GM12878 (cell line): Measurements from ENCODE around the gene DPAGT1. TPM values are rescaled to one million over a fixed set of nuclear protein-coding genes. Genes with fewer than 3 reads are reported as not detected.

ENCODE experiments used
- ATAC-seq: fragments of 200-7000 bp; cut with Tn5 transposase; 3 replicates; pipeline ENCODE4 v1.9.1; 2020; ENCODE audit warnings: mild to moderate bottlenecking, moderate library complexity
- BruUV-seq: library from RNA; stranded (reverse); fragments of 400-500 nt; replicated peaks from 2 replicates; lab custom pipeline; 2021; lab: Mats Ljungman, UMichigan
- CTCF ChIA-PET: fragments of 300-600 bp; sonication (Branson Sonifier 250); formaldehyde crosslinking; extraction: SDS; loops from one replicate; lab custom pipeline; 2021; ENCODE audit warnings: inconsistent platforms; lab: Yijun Ruan, JAX
- POLR2A ChIA-PET: fragments of 350-600 bp; formaldehyde crosslinking; extraction: SDS; loops from one replicate; lab custom pipeline; 2021; ENCODE audit warnings: inconsistent platforms; lab: Charles Lee
- RAD21 ChIA-PET: fragments of 300-600 bp; sonication (Branson Sonifier 250); formaldehyde crosslinking; loops from one replicate; lab custom pipeline; 2023; ENCODE audit warnings: antibody characterized with exemption; ENCODE audit not compliant: unreplicated experiment; lab: Charles Lee
- SMC1A ChIA-PET: fragments of 300-600 bp; sonication (Branson Sonifier 250); formaldehyde crosslinking; loops from one replicate; lab custom pipeline; 2023; ENCODE audit not compliant: unreplicated experiment, uncharacterized antibody; lab: Charles Lee
- DNase-seq: peaks from one replicate; pipeline ENCODE4 v3.0.0-alpha.2; 2011; ENCODE audit warnings: low read depth, low spot score
- FAIRE-seq: peaks from 3 replicates; lab custom pipeline; 2011; peaks lifted over from hg19 to GRCh38; lab: Jason Lieb, UNC
- H2AFZ ChIP-seq: 2 replicates; pipeline ENCODE4 v1.6.0; 2011; ENCODE audit warnings: low read depth, low read length, control low read depth; ENCODE audit not compliant: control insufficient read depth
- H3K27ac ChIP-seq: 2 replicates; pipeline ENCODE4 v1.5.1; 2011; ENCODE audit warnings: control low read depth; ENCODE audit not compliant: control insufficient read depth, insufficient read depth
- H3K27me3 ChIP-seq, 2 experiments: replicated peaks in 1 of 2; 2 replicates each; pipeline versions ENCODE4 v1.6.0 to v1.6.1; 2011; ENCODE audit warnings: low read length in 1 of 2; ENCODE audit not compliant: control insufficient read depth in 2 of 2, insufficient read depth in 2 of 2
- H3K36me3 ChIP-seq, 2 experiments: 2 replicates each; pipeline ENCODE4 v1.5.1; 2011; ENCODE audit warnings: low read length in 1 of 2; ENCODE audit not compliant: control insufficient read depth in 2 of 2, insufficient read depth in 2 of 2
- H3K4me1 ChIP-seq: 2 replicates; pipeline ENCODE4 v1.6.1; 2011; ENCODE audit warnings: mild to moderate bottlenecking, low read length, moderate library complexity, mixed read lengths; ENCODE audit not compliant: control insufficient read depth, insufficient read depth
- H3K4me2 ChIP-seq: 2 replicates; pipeline ENCODE4 v1.6.0; 2011; ENCODE audit warnings: control low read depth; ENCODE audit not compliant: control insufficient read depth, insufficient read depth
- H3K4me3 ChIP-seq: fragments of 200-600 bp; sonication (generic); 2 replicates; pipeline ENCODE4 v1.5.1; 2016
- H3K79me2 ChIP-seq: 2 replicates; pipeline ENCODE4 v1.6.0; 2011; ENCODE audit warnings: low read length; ENCODE audit not compliant: control insufficient read depth, insufficient read depth
- H3K9ac ChIP-seq: 2 replicates; pipeline ENCODE4 v1.8.0; 2011; ENCODE audit warnings: low read length, control low read depth, mixed read lengths; ENCODE audit not compliant: control insufficient read depth, insufficient read depth
- H3K9me3 ChIP-seq: replicated peaks from 3 replicates; pipeline ENCODE4 v1.5.1; 2011; ENCODE audit warnings: mild to moderate bottlenecking, low read length; ENCODE audit not compliant: control insufficient read depth, insufficient read depth
- H4K20me1 ChIP-seq: 2 replicates; pipeline ENCODE4 v1.6.0; 2011; ENCODE audit not compliant: control insufficient read depth, insufficient read depth
- BCL11A ChIP-seq: IDR thresholded peaks from 2 replicates; pipeline ENCODE4 v1.6.1; 2011; ENCODE audit warnings: low read depth, low read length
- CHD1 ChIP-seq: IDR thresholded peaks from 2 replicates; pipeline ENCODE4 v1.6.1; 2012; ENCODE audit warnings: low read depth, low read length, improper control_type of control experiment
- E2F4 ChIP-seq: IDR thresholded peaks from 2 replicates; pipeline ENCODE4 v1.6.1; 2012; ENCODE audit warnings: low read depth, low read length, improper control_type of control experiment
- EZH2 ChIP-seq: IDR thresholded peaks from 2 replicates; pipeline ENCODE4 v1.6.1; 2012; ENCODE audit warnings: low read depth, mild to moderate bottlenecking, control low read depth, inconsistent platforms, low read length, borderline replicate concordance; ENCODE audit not compliant: control insufficient read depth
- GABPA ChIP-seq: IDR thresholded peaks from 2 replicates; pipeline ENCODE4 v1.6.1; 2014; ENCODE audit warnings: antibody characterized with exemption, low read depth, mild to moderate bottlenecking, inconsistent platforms
- GATAD2B ChIP-seq: fragments of 450-650 bp; conservative IDR thresholded peaks from 2 replicates; pipeline ENCODE4 v1.6.1; 2017; ENCODE audit warnings: low read depth, mild to moderate bottlenecking, moderate library complexity
- IKZF2 ChIP-seq, 2 experiments: fragments of 450-650 bp; IDR thresholded peaks; 2 replicates each; pipeline ENCODE4 v1.6.1; 2017; ENCODE audit warnings: mild to moderate bottlenecking in 2 of 2, moderate library complexity in 2 of 2
- MXI1 ChIP-seq: fragments of 150-350 bp; IDR thresholded peaks from 2 replicates; pipeline ENCODE4 v1.6.1; 2011; ENCODE audit warnings: low read depth, mild to moderate bottlenecking, inconsistent platforms, low read length, improper control_type of control experiment
- NBN ChIP-seq: fragments of 450-650 bp; IDR thresholded peaks from 2 replicates; pipeline ENCODE4 v1.6.1; 2016
- NFXL1 ChIP-seq: fragments of 450-650 bp; IDR thresholded peaks from 2 replicates; pipeline ENCODE4 v1.6.1; 2017; ENCODE audit warnings: antibody characterized with exemption, mild to moderate bottlenecking, borderline replicate concordance
- RBBP5 ChIP-seq: fragments of 200-600 bp; sonication (generic); conservative IDR thresholded peaks from 2 replicates; pipeline ENCODE4 v1.6.1; 2016
- RCOR1 ChIP-seq: conservative IDR thresholded peaks from 2 replicates; pipeline ENCODE4 v1.6.1; 2012; ENCODE audit warnings: low read depth, low read length, improper control_type of control experiment
- RFX5 ChIP-seq: IDR thresholded peaks from 2 replicates; pipeline ENCODE4 v1.6.1; 2011; ENCODE audit warnings: low read depth, low read length, improper control_type of control experiment
- SMARCA5 ChIP-seq: fragments of 450-650 bp; IDR thresholded peaks from 2 replicates; pipeline ENCODE4 v1.6.1; 2017; ENCODE audit warnings: mild to moderate bottlenecking
- SMC3 ChIP-seq: IDR thresholded peaks from 2 replicates; pipeline ENCODE4 v1.6.1; 2011; ENCODE audit warnings: low read length, improper control_type of control experiment, borderline replicate concordance
- TAF1 ChIP-seq: IDR thresholded peaks from 2 replicates; pipeline ENCODE4 v1.6.1; 2011; ENCODE audit warnings: mild to moderate bottlenecking, low read depth, low read length, borderline replicate concordance
- ZNF274 ChIP-seq: IDR thresholded peaks from one replicate; pipeline ENCODE4 v1.8.0; 2011; ENCODE audit not compliant: insufficient read length, insufficient read depth
- WGBS: methylation state at CpG from one replicate; pipeline ENCODE4 v1.1.6; 2016; ENCODE audit warnings: low lambda C conversion rate; ENCODE audit not compliant: insufficient replicate concordance, insufficient coverage; ENCODE audit errors: missing lambda C conversion rate; 5-methylcytosine and 5-hydroxymethylcytosine counted together
- in situ Hi-C: fragments of 300-500 bp; cut with MboI; formaldehyde crosslinking; loops from 9 replicates; pipeline ENCODE4 v1.14.3; 2018; ENCODE audit warnings: mixed read lengths
- intact Hi-C: fragments of 100-400 bp; cut with micrococcal nuclease; formaldehyde crosslinking; loops from one replicate; pipeline ENCODE4 v1.14.2; 2022; ENCODE audit not compliant: unreplicated experiment
- polyA plus RNA-seq, 11 experiments: library from polyadenylated mRNA; depleted of rRNA in 4 of 11; unstranded in 6 of 11; stranded (reverse) in 5 of 11; fragments of >200 nt; fragmentation: Nextera tagmentation in 4 of 11; fragmentation: Illumina TruSeq in 1 of 11; extraction: Ambion mirVana in 4 of 11; extraction: Trizol in 1 of 11; gene quantifications; 1 replicate in 1 of 11; 2 replicates in 10 of 11; pipeline versions ENCODE4 v1.2.1 to v1.2.3, GENCODE V29; 2011 to 2016; ENCODE audit warnings: inconsistent platforms in 2 of 11, missing spikeins in 2 of 11, low read depth in 1 of 11
- total RNA-seq, 4 experiments: library from RNA; depleted of rRNA in 3 of 4; stranded (reverse); fragments of >200 nt in 3 of 4; fragmentation: Illumina TruSeq in 1 of 4; extraction: Trizol in 1 of 4; gene quantifications; 2 replicates each; pipeline versions ENCODE4 v1.2.1 to v1.2.3, GENCODE V29; 2013 to 2021

Gene DPAGT1
- total and polyA plus RNA-seq, 10 of the 15 experiments (the other 5 are each of a cell fraction or from before 2014, with no cell fraction given) = 20.5 to 95.6 (median 54.3) TPM

- ATAC-seq = peak; percentile 23
- Histone ChIP-seq H3K4me2 (no peak overlapping the region), H3K4me1 (no peaks in the 10 kb centered on the region), H3K9ac (no peak overlapping the region), H3K4me3 (no peak overlapping the region), H3K9me3 (no peaks in the 10 kb centered on the region), H2AFZ (no peak overlapping the region), H4K20me1 (no peaks in the 10 kb centered on the region), H3K27me3 (peaks cover 12 to 15% of the 10 kb centered on the region in 2 experiments; a peak in 3 of 4 replicates), H3K27ac (no peak overlapping the region), H3K36me3 (no peaks in the 10 kb centered on the region), H3K79me2 (no peaks in the 10 kb centered on the region)
- intact Hi-C loops = loop anchor here (5.0 kb wide), 2 partner anchors 50 to 175 kb away; no protein-coding TSS in a partner anchor
- ChIA-PET SMC1A (interaction anchor here (0.9 to 1.0 kb wide), 2 partner anchors 59 to 160 kb away, joined by 3 read pairs; no protein-coding TSS in a partner anchor), POLR2A (no interaction called here), RAD21 (no interaction called here), CTCF (interaction anchor here (0.8 to 1.5 kb wide), 3 partner anchors 21 to 175 kb away, joined by 3 to 5 read pairs (median 3); no protein-coding TSS in a partner anchor)
- no peak for DNase-seq
- TF ChIP-seq RFX5 (no peak), EZH2 (0 out of 2 replicates have a peak, but pooled peaks have one; percentile 26), NFXL1 (no peak)
- 37% methylated on average over 6 of the region's 6 CpGs for WGBS
- no peak for FAIRE-seq
- in situ Hi-C loops = no loop called here
- no TSS peak for BruUV-seq
Measured at GRCh38 chr11:119147604-119148333, 46.1 kb upstream of the DPAGT1 start.

GRCh38 chr11:119145551-119145950 is 43.9 kb upstream of the DPAGT1 start:
- DNase-seq (no peak), FAIRE-seq (no peak), ATAC-seq (no peak)
- CTCF ChIA-PET = interaction anchor here (1.0 to 1.8 kb wide), 6 partner anchors 10 to 178 kb away, joined by 3 to 7 read pairs (median 4); no protein-coding TSS in a partner anchor
- Histone ChIP-seq H3K79me2 (no peaks in the 10 kb centered on the region), H3K4me3 (no peak overlapping the region), H3K36me3 (no peaks in the 10 kb centered on the region), H4K20me1 (no peaks in the 10 kb centered on the region), H3K9me3 (no peaks in the 10 kb centered on the region), H3K9ac (no peak overlapping the region), H2AFZ (no peak overlapping the region), H3K27me3 (peaks cover 7 to 15% of the 10 kb centered on the region in 2 experiments; a peak in 3 of 4 replicates), H3K4me2 (no peak overlapping the region), H3K4me1 (no peaks in the 10 kb centered on the region), H3K27ac (no peak overlapping the region)
- RAD21 ChIA-PET = interaction anchor here (0.7 to 1.0 kb wide), 2 partner anchors 176 to 178 kb away, joined by 3 read pairs; no protein-coding TSS in a partner anchor
- intact Hi-C loops (loop anchor here (5.0 kb wide), 2 partner anchors 52 to 177 kb away; no protein-coding TSS in a partner anchor), in situ Hi-C loops (no loop called here)
- 38% methylated on average over 3 of the region's 3 CpGs for WGBS
- SMC1A ChIA-PET = interaction anchor here (0.6 to 1.5 kb wide), 4 partner anchors 23 to 282 kb away, joined by 3 to 9 read pairs (median 3); no protein-coding TSS in a partner anchor
- BruUV-seq = no TSS peak
- POLR2A ChIA-PET = no interaction called here
- TF ChIP-seq TAF1 (no peak), E2F4 (no peak), NBN (no peak), MXI1 (no peak), GATAD2B (no peak), ZNF274 (no peak), CHD1 (no peak), SMARCA5 (no peak), RCOR1 (no peak), RBBP5 (no peak), GABPA (no peak), BCL11A (no peak), IKZF2 (IDR thresholded peaks at IDR 0.05) (no peak), SMC3 (no peak)
